Femur (tissue), 1 donor: Measurements from ENCODE around the gene NFIX.

Source experiments
- DNase-seq: peaks from one replicate; pipeline ENCODE4 v3.0.0-alpha.2; 2017

NFIX gene

DNA sequence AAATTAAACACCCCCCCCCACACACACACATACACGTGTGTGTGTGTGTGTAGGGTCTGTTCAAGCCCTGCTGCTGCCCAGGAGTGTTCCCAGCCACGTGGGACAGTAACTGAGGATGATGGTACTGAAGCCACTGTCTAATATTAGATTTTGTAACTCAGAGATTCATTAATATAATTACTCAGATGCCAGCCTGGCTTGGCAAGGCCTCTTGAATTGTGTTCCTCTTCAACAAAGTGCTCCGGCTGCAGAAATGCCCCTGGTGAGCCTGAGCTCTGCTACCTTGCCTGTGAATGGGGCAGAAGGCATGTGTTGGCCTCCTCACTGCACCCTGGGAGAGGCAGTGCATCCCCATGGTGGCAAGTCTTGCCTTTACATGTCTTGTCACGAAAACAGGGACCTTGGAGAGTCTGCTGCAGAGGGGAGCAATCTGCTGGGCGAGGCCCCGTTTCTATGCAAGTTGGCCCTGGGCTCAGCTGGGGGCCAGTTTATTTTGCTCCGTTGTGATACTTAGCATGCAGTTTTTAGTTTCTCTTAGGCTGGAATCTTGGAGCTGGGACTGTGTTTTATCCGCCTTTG, 44.0 kb downstream of the NFIX start:
- no peak for DNase-seq

DNA sequence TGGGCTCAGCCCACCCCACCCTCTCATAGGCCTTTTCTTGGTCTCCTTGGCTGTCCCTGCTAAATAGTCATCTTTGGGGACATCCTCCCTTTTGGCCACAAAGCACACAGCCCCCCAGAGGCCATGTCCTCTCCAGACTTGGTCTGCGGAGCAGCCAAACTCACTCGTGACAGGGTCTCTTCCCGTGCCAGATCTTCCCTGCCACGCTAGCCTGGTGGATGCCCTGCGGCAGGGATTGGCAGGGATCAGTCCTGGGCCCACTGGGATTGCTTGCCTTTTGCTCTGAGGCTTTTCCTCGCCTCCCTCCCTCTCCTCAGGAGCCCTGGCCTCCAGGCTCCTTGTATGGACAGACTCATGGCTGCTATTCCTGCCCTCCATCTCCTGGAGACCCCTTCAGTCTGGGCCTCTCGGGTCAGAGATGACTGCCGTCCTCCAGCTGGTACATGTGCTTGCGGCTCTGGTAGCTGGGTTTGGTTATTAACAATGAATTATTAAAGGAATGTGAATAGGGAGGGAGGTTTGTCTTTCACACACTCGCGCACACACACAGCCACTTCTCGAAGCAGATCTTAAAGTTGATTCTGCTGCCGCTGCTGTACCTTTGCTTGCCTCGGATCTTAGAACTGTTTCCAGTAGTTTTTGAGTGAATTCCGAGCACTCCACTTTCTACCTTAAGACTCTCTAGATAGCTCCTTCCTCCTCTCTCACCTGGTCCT, 45.1 kb downstream of the NFIX start:
- no peak for DNase-seq

DNA sequence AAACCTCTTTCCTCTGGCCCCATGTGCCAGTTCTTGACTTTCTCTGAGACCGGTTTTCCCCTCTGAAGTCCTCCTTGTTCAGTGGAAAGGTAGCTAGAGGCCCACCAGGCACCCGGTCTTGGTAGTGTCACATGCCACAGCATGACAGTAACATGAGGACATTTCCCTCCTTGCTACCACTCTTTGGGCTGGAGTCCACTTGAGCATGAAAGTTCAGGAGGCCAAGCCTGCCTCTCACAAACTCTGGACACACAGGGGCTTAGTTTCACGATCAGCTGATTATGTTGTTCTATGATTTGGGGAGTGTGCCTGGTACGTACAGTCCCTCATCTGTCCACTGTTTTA, 45.6 kb downstream of the NFIX start:
- no peak for DNase-seq

DNA sequence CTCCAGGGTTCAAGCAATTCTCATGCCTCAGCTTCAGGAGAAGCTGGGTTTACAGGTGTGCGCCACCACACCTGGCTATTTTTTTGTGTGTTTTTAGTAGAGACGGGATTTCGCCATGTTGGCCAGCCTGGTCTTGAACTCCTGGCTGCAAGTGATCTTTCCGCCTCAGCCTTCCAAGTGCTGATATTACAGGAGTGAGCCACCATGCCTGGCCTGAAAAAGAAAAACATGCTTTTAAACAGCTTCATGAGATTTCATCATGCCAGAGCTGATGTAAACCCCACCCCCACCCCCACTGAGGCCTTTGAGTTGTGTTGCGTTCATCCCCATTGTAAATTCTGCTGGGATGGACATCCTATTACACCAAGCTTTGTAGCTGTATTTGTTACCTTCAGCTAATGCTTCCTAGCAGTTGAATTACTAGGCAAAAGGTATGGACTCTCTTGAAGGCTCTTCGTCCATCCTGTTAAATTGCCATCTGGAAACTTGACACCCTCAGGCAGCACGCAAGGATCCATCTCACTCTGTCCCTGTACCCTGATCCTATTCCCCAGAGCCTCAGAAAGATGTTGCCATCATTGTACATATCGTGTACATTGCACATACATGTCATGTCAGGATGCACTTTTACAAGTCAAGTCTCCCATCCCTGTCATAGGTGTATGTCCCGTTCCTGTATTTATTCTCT, 47.3 kb downstream of the NFIX start:
- DNase-seq, result no peak

DNA sequence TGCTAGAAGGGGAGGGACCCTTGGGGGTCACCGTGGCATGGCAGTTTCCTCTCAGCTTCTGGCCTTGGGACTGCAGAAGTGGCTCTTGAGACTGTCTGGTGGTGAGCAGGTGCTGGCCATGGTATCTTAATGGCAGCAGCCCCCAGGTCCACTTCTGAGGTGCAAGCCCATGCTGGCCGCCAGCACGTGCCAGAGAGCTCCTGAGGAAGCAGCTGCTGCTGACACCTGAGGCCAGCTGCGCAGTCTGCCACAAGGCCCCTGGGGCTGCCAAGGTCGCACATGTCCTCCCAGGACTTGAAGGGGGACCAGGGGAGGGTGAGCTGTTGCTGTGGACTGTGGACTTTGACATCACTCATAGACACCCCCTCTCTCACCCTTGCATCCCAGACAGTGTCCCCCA, 48.0 kb downstream of the NFIX start:
- DNase-seq, result no peak

DNA sequence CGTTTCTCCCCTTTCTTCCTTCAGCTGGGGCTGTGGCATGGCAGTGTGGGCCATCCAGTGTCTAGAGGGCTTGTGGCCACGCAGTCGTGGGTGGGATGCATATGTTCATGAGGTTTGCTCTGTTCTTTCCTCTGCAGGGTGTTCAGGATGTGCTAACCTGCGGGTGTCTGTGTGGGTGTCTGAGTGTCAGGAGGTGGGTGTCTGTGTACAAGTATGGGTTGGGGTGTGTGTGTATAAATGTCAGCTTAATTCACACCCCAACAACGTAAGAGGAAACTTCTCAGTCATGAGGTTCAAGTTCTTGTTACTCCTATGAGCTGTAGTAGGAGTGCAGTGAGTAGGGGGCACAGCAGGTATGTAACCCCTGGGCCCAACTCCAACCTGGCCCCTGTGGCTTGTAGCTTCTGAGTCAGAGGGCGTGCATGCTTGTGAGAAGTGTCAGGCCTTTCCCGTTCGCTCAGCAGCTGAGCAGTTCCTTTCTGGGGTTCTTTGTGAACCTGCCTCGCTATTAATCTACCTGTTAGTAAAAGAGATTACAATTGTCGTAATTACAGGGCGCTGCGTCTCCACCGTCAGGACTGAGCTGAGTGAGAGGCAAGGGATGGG, 49.1 kb downstream of the NFIX start:
- no peak for DNase-seq

DNA sequence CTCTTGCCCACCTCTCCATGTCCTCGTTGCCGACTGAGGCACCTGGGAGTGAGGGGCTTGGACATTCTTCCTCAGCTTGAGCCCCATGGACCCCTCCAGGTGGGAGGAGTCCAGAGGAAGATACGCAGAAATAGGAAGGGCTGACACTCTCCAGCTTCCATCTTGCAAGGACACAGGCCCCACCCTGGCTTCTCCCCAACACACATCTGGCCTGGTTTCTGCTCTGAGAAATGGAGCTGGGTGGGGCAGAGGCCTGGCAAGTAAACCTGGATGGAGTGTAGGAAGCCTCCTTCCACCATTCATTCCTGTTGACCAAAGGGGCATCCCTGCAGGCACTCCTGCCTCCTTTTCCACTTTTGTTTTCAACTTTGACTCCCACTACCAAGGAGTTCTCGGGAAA, 50.5 kb downstream of the NFIX start:
- no peak for DNase-seq

DNA sequence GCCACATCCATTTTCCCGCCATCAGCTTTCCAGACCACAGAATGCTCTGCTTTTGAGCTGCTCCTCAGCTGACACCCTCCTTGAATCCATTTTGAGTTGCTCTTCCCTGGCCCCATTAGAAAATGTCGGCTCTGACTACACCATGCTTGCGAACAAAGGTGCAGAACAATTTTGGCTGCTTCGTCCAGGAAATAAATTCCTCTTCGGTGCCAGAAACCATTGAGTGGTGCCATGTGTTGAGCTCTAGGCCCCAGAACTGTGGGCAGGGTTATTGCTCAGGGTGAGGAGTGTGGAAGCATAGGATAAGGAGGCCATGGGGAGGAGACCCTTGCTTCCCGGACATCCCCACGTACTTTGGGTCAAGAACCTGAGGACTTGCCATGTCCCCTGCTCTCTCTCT, 52.1 kb downstream of the NFIX start:
- no peak for DNase-seq

DNA sequence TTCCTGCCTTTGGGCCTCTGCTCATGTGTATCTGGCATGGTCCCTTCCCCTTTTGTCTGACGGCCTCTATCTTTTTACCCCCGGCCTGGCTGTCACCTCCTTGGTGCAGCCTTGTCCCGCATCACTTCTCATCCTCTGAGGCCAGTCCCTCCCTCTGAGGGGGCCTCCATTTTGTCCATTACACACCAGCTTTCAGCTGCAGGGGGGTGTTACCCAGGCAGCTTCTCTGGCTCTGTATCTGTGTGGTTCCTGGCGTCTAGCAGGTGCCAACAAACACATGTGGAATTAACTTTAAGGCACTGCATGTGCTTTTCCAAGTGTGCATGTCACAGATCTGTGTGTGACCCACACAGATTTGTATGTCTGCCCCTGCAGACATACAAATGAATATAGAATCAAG, 55.0 kb downstream of the NFIX start:
- DNase-seq, result no peak

DNA sequence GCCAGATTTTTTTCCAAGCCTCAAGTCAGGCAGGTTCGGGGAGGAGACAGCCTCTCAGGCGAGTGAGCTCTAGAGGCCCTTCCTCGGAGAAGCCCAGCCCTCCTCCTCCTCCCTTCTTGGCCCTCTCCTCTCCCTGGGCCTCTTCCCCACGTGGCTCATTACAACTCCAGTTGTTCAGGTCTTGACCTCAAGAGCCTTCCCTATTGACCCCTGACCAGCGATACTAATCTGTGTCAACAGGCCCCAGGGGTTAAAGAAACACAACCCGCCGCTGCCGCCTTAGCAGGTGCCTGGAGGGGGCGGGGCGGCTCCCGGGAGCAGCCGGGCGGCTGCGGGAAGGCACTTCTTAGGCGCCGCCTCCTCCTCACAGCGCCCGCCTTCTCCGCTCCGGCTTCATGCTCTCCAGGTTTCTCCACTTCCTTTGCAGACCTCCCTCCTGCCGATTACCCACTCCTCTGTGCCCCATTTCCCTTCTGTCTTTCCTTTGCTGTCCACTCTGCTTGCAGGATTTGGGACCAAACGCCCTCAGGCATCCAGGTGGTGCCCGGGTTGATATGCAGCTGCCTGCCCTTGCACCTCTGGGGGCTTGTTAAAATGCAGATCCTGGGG, 56.4 kb downstream of the NFIX start:
- peak; percentile 75 for DNase-seq

DNA sequence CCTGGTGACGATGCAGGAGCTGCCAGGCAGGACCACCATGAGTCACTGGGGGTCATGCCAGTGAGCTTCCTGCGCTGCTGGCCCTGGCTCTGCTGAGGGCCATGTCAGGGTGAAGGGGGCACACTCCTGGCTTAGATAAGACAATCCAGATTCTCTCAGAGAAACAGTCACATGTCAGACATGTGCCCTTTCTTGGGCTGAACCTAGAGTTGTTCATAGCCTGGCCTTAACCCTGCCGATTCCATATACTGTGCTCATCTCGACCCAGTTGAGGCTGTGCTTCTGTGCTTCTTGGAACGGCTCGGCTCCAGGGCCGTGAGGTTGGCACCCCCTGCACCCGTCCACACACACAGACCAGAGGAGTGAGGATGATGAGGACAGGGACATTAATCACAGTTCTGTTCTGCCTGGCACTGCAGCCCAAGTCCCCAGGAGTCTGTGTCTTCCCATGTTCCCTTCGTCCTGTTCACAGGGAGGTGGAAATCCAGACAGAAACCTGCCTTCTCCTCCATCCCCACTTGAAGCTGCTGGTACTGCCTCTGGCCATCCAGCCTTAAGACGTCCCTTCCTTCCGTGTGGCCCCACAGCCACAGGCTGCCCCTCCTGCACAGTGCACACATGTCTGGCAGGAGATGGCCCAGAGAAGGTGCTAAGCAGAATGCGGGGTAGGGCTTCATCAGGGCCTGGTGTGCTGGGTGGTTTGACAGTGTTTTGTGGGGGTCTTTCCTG, 57.3 kb downstream of the NFIX start:
- DNase-seq, result no peak

DNA sequence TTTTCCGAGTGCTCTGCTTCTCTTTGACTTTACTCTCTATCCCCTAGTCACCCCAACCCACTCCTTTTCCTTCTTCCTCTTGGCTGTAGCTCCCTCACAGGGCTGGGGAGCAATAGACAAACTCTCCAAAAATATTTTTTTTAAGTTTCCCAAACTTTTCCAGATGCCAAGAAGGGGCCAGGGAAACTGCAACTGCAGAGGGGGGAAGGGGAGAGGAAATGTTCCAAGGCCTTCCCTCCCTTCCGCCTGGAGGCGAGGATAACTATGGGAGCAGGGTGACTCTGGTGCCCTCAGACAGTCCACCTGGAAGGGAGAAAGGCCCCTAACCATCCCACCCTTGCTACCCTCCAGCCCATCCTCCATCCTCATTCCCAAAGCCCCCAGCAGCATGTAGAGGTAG, 58.0 kb downstream of the NFIX start:
- no peak for DNase-seq

DNA sequence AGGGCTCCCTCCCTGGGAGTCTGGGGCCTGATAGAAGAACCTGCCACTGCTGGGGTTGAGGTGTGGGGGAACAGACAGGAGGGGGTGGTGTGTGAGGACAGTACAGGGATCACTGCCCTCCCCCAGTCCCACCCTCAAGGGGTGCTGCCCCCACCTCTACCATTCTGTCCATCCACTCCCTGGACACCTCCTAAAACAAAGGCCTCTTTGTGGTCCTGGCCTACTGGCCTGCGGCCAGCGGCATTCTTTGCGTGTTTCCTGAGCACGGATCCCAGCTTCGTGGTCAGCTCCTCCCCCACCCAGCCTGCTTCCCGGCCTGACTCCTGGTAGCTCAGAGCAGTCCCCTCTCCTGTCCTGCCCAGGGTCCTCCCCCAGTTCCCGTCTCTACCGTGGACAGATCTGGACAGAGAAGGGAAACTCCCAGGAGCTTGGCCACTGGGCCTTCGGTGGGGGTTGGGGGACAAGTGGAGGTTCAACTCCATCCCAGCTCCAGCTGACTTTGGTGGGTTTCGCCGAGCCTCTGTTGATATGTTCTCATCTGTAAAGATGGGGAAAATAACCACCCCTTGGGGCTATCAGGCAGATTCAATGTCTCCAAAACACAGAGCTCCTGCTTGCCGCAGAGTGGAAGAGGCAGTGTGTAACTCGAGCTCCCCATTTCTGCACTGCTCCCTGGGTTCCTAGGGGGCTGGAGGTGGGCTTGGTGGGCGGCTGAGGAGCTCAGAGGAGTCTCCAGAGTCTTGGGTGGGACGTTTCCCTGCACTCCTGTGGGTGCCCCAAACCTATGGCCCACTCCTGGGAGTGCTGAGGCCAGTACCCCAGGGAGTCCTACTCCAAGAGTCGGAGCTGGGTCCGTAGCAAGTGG, 58.7 kb downstream of the NFIX start:
- DNase-seq, result peak; percentile 92

DNA sequence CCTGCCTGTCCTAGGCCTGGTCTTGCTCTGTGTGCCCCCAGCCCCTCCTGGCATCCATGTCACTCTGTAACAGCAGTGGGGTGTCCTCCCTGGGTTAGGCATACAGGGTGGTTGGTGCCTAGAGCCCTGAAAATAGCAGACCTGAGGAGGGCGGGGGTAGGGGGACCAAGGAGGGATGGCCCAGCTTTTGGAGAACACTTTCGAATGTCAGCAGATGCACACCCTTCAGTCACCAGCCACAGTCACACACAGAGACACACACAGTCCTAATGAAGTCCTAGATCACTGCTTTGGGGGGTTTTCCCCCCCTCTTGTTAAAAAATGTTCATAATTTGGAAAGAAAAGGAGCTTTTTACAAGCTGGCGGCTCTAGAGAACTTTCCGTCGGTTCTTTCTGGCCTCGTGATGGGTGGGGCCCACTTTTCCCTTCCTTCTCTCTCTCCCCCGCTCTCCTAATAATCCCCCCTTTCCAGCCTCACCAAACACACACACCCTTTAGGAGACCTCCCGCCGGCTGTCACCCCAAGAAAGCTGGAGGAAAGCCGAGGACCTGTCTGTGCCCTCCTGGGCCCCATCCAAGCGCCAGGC, 59.4 kb downstream of the NFIX start:
- peak; percentile 86 for DNase-seq

DNA sequence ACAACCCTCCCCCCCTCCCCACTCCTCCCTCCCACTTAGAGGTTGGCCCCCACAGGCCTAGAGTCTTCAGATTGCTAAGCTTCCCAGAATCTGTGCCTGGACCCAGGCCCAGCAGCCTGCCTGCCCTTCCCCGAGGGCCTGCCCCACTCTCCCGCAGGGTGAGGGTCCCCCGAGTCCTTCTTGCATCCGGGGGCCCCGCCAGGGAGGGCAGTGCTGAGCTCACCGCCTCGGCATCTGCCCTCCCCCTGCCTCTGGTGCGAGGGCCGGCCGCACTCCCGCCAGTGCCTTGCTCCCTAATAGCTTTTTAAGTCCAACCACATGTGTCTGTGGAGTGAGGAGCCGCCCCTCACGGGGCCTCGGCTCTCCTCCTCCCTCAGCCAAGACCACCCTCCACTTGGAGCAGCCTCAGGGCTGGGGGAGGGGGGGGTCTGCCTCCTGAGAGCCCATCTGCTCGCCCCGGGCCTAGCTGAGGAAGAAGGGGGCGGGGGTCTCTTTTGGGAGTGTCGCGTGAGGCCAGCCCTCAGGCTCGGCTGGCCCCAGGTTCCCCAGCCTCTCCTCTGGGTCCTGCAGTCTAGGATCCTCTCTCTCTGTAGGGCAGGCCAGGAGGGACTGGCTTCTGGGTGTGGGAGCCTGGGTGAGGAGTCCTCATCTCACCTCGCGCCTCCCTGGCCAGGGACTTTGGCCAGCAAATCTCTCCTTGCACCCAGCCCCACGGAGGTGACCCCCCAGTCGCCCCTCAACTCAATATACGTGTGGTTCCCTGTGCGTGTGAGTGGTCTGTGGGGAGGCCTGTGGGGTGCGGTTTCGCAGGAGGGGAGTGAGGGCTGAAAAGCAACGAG, 60.2 kb downstream of the NFIX start:
- peak; percentile 92 for DNase-seq

DNA sequence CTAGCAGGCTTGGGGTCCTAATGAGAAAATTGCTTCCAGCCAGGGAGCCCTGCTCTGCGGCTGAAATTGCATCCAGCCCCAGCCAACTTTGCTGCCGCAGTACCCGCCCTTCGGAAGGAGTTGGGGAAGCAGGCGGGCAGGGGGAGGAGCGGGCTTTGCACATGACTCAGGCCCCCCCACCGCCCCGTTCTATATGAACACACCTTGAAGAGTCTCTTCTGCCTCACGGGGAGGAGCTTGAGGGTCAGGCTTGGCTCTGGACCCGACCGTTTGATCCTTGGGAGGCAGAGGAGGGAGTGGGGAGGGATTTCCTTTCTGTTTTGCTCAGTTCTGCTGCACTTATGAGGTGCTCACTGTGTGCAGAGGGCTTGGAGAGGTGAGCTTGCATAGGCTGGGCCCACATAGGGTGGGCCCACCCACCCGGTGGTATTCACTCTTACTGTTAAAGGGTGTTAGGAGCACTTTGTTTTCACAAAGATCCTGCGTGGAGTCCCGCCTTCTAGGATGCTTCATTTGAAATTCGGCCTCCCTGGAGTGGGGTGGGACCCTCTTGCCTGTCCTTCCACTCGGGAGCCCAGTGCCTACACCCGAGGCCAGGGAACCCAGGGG, 60.9 kb downstream of the NFIX start:
- peak; percentile 89 for DNase-seq

DNA sequence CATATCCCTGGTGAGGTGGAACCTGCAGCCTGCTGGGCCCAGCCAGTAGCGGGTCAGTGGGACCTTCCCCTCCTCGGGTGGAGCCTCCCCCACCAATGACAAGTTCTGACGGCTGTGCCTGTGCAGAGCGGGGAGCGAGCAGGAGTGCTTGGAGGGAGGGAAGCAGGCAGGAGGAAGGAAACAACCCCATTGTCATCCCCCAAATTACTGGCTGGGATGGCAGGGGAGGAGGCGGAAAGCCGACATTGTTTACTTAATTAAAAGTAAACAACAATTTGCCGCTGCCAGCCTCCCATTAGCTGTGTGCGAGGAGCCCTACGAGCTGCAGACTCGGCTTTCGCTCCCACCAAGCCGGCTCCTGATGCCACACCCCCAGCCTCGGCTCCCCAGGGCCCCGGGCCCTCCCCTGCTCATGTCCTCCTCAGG, 61.9 kb downstream of the NFIX start:
- DNase-seq, result no peak

DNA sequence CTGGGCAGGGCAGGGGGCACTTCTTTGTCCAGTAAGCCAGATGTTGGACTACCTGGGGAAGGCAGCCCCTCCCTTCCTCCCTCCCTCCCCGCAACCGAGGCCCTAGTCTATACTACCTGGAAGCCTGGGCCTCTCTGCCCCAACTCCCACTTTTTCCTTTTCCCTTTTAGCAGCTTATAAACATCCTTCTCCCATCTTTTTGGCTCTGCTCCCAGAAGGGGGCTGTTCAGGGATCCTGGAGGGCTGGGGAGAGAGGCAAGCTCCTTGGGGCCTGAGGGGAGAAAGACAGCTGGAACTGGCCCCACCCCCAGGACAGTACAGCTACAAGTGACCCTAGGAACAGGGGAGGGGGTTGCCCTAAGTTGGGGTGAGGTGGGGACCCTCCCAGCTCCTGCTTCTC, 62.5 kb downstream of the NFIX start:
- no peak for DNase-seq

DNA sequence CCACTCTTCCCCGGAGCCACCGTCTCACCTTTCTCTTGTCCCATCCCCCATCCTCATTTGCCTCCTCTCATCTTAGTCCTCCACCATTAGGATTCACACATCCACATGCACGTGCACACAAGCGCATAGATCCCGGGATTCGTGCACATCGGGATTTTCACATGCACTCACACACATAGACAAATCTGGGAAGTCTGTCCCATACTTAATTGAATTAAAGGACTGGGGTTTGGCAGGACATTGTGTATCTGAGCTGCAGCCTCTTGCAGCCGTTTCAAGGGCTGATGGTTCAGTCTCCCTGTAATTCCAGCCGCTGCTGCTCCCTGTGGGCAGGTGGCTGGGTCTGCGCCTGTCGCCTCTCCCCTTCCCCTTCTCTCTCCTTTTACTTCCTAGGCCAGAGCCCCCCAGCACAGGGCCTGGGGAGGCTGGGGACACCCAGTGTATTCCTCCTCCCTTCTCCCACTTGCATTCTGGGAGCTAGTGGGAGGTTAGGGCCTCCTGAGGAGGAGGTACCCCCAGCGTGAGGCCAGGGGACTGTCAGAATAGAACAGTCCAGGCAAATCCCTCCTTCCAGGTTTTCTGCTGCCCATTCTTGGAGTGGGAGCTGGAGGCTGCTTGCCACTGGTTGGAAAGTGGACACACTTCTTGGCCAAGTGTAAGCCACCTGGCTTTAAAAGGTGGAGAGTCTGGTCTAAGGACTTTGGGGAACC, 63.8 kb downstream of the NFIX start:
- no peak for DNase-seq
